Forelimb muscle (tissue), 1 donor: ENCODE measurements around the gene ATL3. TPM values are rescaled to one million over a fixed set of nuclear protein-coding genes. Genes with fewer than 3 reads are reported as not detected.
"Not testable (repeated sequence)": the region's sequence is repeated elsewhere in the genome, so short reads cannot be mapped to it uniquely, and the experiment has no call there.

Source experiments
- DNase-seq: peaks from one replicate; pipeline ENCODE4 v3.0.0-alpha.2; 2013; ENCODE audit warnings: low read depth
- polyA plus RNA-seq: library from polyadenylated mRNA; unstranded; fragments of 120-200 nt; gene quantifications from one replicate; pipeline ENCODE4 v1.2.1, GENCODE V29; 2013; ENCODE audit not compliant: insufficient read length

The ATL3 gene
- polyA plus RNA-seq, 1 donor, result 13.6 TPM

GRCh38 chr11:63681321-63682065 lies 10.3 kb upstream of the ATL3 start, which contains the start of gene RTN3:
Gene RTN3, plus strand, starts transcription at chr11:63681500. Its CDS starts 137 bp downstream, at chr11:63681637.
- DNase-seq, result peak; percentile 96

- DNase-seq, result no peak
These were observed 9.7 kb upstream of the ATL3 start for GRCh38 chr11:63680834-63681320.

- DNase-seq, result no peak
These were observed 2.4 kb upstream of the ATL3 start for GRCh38 chr11:63673579-63673978.

DNA sequence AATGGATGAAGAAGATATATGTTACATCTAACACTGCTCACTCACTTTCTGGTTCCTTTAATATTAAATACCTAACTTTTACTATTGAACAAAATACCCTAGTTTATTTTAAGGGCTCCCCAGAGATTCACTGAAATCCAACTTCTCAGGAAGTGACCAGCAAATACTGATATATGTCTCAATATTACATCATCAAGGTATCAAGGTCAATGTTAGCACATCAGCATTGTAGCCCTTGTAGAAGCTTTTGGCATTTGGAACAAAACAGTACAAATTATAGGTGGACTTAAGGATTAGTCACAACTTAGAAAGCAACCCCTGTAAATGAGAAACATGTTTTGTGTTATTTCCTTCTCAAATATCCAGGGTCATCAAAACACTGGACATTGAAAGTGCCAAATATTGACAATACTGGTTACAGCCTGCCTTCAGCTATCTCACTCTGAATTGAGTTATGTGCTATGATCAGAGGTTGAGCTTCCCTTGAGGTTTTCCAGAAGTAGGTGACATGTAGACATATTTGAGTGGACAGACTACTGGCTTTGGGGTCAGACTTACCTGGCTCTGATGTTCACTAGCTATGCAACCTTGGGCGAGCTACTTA lies 1.9 kb upstream of the ATL3 start:
- no peak for DNase-seq

DNA sequence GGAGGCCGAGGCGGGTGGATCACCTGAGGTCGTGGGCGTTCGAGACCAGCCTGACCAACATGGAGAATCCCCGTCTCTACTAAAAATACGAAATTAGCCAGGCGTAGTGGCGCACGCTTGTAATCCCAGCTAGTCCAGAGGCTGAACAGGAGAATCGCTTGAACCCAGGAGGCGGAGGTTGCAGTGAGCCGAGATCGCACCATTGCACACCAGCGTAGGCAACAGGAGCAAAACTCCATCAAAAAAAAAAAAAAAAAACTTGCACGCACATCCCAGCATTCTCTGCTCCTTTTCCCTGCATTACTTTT lies 934 bp upstream of the ATL3 start:
- DNase-seq, result no peak

DNA sequence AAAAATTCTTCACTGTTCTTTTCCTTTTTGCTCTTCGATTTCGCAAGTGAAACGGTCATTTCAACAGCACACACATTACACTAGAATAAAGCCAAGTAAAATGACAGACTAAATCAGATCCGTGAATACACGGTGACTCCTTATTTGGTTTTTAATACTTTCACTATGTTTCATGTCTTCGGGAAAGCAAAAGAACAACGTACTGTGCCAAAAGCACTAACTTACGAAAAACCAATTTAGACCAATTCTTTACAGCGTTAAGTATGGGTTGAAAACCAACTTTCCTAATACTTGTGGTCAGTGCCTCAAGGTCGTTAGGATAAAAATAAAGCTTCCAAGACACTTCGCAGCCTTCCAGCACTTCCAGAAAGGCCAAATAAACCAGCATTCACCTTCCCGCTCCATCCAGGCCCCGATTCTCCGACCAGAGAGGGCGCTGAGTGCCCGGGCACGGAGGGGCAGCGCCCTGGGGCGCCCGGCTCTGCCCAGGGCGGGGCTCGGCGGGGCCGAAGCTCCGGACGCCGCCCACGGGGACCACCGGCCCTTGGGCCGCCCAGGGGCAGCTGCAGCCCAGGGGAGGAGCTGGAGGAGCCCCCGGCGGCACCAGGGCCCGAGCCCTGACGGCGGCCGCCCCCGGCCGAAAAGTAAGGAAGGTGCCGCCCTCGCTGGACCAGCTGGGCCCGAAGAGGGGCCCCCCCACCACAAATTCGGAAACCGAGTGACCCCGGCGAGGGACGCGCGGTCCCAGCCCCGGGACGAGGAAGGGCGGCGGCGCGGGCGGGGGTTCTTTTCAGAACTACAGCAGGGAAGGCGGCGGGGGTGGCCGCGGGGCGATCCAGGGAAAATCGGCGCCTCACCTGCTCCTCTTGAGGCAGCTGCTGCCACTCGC lies 499 bp downstream of the ATL3 start:
- DNase-seq, result no peak

GRCh38 chr11:63670096-63670432 lies 1.1 kb downstream of the ATL3 start:
- no peak for DNase-seq

GRCh38 chr11:63667995-63668795 lies 3.0 kb downstream of the ATL3 start:
- DNase-seq, result no peak

DNA sequence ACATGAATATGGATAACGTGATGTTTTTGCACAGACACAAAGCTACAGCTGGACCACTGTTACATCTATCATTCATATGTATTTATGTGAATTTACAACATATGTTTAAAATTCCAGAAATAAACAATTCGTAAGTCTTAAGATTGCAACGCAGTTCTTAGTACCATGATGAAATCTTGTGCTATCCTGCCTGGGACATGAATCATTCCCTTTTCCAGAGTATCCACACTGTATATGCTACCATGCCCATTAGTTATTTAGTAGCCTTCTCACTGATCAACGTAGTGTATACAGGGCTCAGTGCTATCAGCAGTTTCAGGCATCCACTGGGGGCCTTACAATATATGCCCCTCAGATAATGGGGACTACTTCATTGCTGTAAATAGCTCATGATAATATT lies 4.3 kb downstream of the ATL3 start:
- DNase-seq, result no peak

DNA sequence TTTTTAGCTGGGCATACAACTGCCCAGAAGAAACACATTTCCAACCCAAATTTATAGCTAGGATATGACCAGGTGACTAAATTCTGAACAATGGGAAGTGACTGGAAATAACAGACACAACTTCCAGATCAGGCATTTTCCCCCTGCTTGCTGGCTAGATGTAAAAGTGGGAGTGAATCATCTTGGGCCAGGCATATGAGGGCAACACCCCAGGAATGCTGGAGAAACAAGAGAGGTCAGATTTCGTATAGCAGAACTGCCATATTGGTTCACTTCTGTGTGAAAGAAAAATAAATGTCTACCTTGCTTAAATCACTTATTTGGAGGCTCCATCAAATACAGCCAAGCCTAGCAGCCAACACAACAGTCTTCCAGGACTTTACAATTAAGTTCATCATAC lies 7.4 kb downstream of the ATL3 start:
- no peak for DNase-seq

- DNase-seq, result no peak
These were observed 10.2 kb downstream of the ATL3 start for GRCh38 chr11:63660972-63661371.

DNA sequence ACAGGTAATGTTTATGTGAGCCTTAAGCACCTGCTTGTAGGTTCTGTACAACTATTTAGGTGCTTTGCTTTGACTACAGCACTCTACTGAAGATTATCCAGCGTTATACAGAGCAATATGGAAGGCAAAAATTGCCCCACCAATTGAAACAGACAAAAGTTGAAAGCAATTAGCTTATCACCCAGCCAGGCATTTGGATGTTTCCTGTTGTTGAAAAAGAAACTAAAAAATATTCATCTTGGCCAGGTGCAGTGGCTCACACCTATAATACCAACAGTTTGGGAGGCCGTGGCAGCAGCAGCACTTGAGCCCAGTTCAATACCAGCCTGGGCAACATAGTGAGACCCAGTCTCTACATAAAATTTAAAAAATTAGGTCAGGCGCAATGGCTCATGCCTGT lies 18.5 kb downstream of the ATL3 start:
- no peak for DNase-seq

- DNase-seq, result no peak
These were observed 28.0 kb downstream of the ATL3 start for GRCh38 chr11:63643205-63643604.

DNA sequence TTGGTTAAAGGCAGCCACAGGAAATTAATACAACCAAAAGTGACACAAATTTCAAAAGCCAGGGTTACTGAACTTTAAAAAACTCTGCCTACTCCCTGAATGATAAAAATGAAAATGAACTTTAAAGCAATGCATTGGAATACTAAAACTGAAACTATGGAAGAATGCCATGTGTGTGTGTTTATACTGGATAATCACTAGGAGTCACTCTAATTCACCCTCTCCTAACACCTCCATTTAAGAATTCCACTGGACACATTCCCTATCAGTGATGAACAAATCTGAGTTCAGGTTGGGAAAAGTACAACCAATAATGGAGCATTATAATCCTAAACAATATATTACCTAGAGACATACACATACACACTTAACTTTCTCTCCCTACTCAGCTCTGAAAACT lies 29.4 kb downstream of the ATL3 start:
- no peak for DNase-seq

- no peak for DNase-seq
These were observed 31.9 kb downstream of the ATL3 start for GRCh38 chr11:63639199-63639832.

GRCh38 chr11:63638436-63638835 lies 32.7 kb downstream of the ATL3 start:
- not testable (repeated sequence) for DNase-seq

GRCh38 chr11:63635762-63636465 lies 35.3 kb downstream of the ATL3 start:
- DNase-seq, result no peak

DNA sequence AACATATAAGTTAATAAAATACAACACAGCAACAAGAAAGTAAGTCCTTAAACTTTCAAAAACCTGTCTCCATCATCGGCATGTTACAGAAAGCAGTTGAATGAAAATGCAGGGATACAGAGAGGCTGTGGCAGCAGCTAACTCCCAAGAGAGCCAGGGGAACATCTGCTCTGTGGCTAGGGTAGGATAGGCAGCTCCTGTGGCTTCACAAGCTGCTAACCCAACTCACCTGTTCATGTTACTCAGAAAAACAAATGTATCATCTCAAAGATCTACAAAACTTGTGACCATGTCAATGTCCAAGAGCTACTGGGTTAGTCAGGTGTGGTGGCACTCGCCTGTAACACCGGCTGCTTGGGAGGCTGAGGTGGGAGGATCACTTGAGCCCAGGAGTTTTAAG lies 41.8 kb downstream of the ATL3 start:
- no peak for DNase-seq

DNA sequence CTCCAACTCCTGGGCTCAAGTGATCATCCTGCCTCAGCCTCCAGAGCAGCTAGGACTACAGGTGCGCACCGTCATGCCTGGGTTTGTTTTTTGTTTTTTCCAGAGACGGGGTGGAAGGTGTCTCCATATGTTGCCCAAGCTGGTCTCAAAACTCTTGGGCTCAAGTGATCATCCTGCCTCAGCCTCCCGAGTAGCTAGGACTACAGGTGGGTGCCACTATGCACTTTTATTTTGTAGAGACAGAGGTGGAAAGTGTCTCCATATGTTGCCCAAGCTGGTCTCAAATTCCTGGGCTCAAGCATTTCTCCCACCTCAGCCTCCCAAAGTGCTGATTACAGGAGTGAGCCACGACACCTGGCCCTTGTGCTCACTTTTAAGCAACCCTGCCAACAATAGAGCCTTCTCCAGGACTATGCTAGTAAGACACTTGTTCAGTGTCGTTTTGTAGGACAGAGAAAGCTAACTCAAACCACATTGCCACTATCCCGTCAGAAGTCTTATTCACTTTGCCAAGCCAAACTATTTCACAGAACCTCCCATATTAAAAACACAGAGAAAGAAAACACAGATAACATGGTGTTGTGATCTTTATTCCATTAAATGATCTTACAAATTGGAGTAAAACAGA lies 47.5 kb downstream of the ATL3 start:
- no peak for DNase-seq

GRCh38 chr11:63622323-63622722 lies 48.9 kb downstream of the ATL3 start:
- no peak for DNase-seq
